ENCODE measurements around the gene SEZ6. TPM values are rescaled to one million over a fixed set of nuclear protein-coding genes. Genes with fewer than 3 reads are reported as not detected.

SEZ6 gene
- total RNA-seq, 4 donors from 2014 or later = 0.13 TPM; not detected in 3

DNA sequence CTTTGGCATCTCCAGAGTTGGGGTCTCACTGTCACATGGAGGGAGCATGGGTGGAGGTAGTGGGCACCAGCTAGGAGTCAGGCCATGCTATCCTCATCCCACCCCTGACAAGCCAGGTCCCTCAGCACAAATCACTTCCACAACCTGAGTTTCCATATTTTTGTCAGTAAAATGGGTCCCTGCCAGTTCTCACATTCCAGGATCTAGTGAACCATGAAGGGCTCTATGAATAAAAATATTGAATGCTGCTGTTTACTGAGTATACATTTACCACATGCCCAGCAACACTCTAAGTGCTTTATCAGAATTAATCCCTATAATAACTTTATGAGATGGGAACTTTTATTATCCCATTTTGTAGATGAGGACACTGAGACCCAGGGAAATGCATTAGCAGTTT lies 16.8 kb downstream of the SEZ6 start:
- Histone ChIP-seq H3K27ac (no peak overlapping the region), H3K9me3 (no peaks in the 10 kb centered on the region), H3K27me3 (peaks cover 69% of the 10 kb centered on the region), H3K4me3 (no peak overlapping the region), H3K36me3 (no peaks in the 10 kb centered on the region), H3K4me1 (peaks cover 0 to 6% (median 0%) of the 10 kb centered on the region in 3 donors)
- TF ChIP-seq CTCF (IDR thresholded peaks at IDR 0.05) = no peak
- no peak for TF ChIP-seq EP300 (IDR thresholded peaks at IDR 0.05)
- TF ChIP-seq POLR2A (IDR thresholded peaks at IDR 0.05) = no peak
- TF ChIP-seq POLR2AphosphoS5 (IDR thresholded peaks at IDR 0.05) = no peak
- no peak for ATAC-seq

GRCh38 chr17:28988475-28988874 lies 17.4 kb downstream of the SEZ6 start:
- H3K9me3 ChIP-seq = no peaks in the 10 kb centered on the region
- WGBS, 2 donors (ENCODE audit: low coverage in 1 of 2) = 100% methylated on average over 1 of the region's 1 CpG; no CpG with 5 or more reads in 1 of the 2 donors
- peaks cover 66% of the 10 kb centered on the region for H3K27me3 ChIP-seq
- H3K4me1 ChIP-seq = peaks cover 0 to 11% (median 0%) of the 10 kb centered on the region in 3 donors
- no peak overlapping the region for H3K27ac ChIP-seq
- TF ChIP-seq POLR2AphosphoS5 (IDR thresholded peaks at IDR 0.05) (no peak), CTCF (IDR thresholded peaks at IDR 0.05) (no peak), POLR2A (IDR thresholded peaks at IDR 0.05) (no peak), EP300 (IDR thresholded peaks at IDR 0.05) (no peak)
- no peak overlapping the region for H3K4me3 ChIP-seq
- no peak for ATAC-seq
- H3K36me3 ChIP-seq = no peaks in the 10 kb centered on the region

DNA sequence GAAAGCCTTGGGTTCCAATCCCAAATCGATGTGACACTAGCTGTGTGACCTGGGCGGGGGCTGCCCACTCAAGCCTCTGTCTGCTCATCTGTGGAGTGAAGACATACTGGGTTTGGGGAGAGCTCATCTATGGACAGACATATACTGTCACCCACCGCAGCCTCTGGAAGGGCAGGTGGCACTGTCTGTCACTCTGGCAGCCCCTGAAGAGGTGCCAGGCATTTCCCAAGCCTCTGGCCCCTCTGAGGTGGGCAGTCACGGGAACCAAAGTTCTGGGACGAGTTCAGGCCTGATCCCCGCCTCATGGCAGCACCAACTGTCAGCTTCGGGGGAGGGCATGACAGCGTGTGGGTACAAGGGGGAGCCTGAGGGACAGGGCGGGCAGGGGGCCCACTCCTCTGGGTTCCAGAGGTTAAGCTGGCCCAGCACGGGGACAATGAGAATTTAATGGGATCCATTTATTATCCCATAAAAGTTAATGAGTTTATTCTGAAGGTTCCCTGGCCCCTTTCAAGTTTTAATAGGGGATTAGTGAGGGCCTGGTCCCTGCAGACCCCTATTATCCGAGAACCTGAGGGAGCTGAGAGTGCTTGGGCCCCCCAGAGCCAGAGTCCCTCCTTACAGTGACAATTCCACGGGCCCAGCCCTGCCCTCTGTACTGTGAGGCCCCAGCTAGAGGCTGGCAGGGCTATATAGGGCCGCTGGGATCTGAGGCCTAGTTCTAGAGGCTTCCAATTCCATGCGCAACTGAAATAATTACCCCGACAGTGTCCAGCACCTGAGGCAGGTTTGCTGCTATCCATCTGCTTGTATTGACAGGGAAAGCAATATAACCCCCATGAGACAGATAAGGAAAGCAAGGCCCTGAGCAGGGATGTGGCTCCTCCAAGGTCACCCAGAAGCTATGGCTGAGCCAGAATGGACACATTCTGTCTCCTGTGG lies 18.8 kb downstream of the SEZ6 start:
- Histone ChIP-seq H3K27me3 (peaks cover 57% of the 10 kb centered on the region), H3K27ac (no peak overlapping the region), H3K4me1 (peaks cover 0 to 12% (median 0%) of the 10 kb centered on the region in 3 donors), H3K9me3 (no peaks in the 10 kb centered on the region), H3K4me3 (no peak overlapping the region), H3K36me3 (no peaks in the 10 kb centered on the region)
- no peak for ATAC-seq
- WGBS, 2 donors (ENCODE audit: low coverage in 1 of 2) = 77 to 80% methylated on average over 4 to 9 of the region's 15 CpGs
- TF ChIP-seq EP300 (IDR thresholded peaks at IDR 0.05) (no peak), CTCF (IDR thresholded peaks at IDR 0.05) (no peak), POLR2A (IDR thresholded peaks at IDR 0.05) (no peak), POLR2AphosphoS5 (IDR thresholded peaks at IDR 0.05) (no peak)

GRCh38 chr17:28985950-28986713 lies 19.7 kb downstream of the SEZ6 start:
- Histone ChIP-seq H3K27ac (no peak overlapping the region), H3K36me3 (no peaks in the 10 kb centered on the region), H3K27me3 (peaks cover 57% of the 10 kb centered on the region), H3K4me3 (no peak overlapping the region), H3K4me1 (peaks cover 0 to 12% (median 0%) of the 10 kb centered on the region in 3 donors), H3K9me3 (no peaks in the 10 kb centered on the region)
- TF ChIP-seq CTCF (IDR thresholded peaks at IDR 0.05) = no peak
- WGBS, 2 donors (ENCODE audit: low coverage in 1 of 2) = 16% methylated on average over 5 of the region's 36 CpGs; no CpG with 5 or more reads in 1 of the 2 donors
- ATAC-seq = no peak
